AG20443 (cell line): ENCODE results near the gene PARVG.

Experiments
- DNase-seq: peaks from one replicate; pipeline ENCODE4 v3.0.0; 2012; ENCODE audit warnings: low spot score, mixed read lengths

The PARVG gene

GRCh38 chr22:44155115-44155514, 25.6 kb upstream of the PARVG start:
- DNase-seq: no peak

- no peak for DNase-seq
Measured at GRCh38 chr22:44157916-44158618, 22.7 kb upstream of the PARVG start.

GRCh38 chr22:44158816-44159215, 21.9 kb upstream of the PARVG start:
- DNase-seq: no peak

GRCh38 chr22:44159221-44159620, 21.5 kb upstream of the PARVG start:
- no peak for DNase-seq

- no peak for DNase-seq
Measured at GRCh38 chr22:44159811-44160210, 20.9 kb upstream of the PARVG start.

- DNase-seq: no peak
Measured at GRCh38 chr22:44160421-44160820, 20.3 kb upstream of the PARVG start.

GRCh38 chr22:44161673-44162072, 19.1 kb upstream of the PARVG start:
- no peak for DNase-seq

- no peak for DNase-seq
Measured at GRCh38 chr22:44162960-44163359, 17.8 kb upstream of the PARVG start.

- no peak for DNase-seq
Measured at GRCh38 chr22:44163536-44163935, 17.2 kb upstream of the PARVG start.

- DNase-seq: no peak
Measured at GRCh38 chr22:44164031-44164430, 16.7 kb upstream of the PARVG start.

- no peak for DNase-seq
Measured at GRCh38 chr22:44165286-44165874, 15.3 kb upstream of the PARVG start.

GRCh38 chr22:44166498-44167276, 14.0 kb upstream of the PARVG start:
- no peak for DNase-seq

GRCh38 chr22:44167501-44167900, 13.2 kb upstream of the PARVG start:
- DNase-seq: no peak

- DNase-seq: no peak
Measured at GRCh38 chr22:44168206-44168605, 12.5 kb upstream of the PARVG start.

GRCh38 chr22:44170470-44170869, 10.3 kb upstream of the PARVG start:
- DNase-seq: no peak

- no peak for DNase-seq
Measured at GRCh38 chr22:44171561-44171960, 9.2 kb upstream of the PARVG start.

GRCh38 chr22:44172370-44173108, 8.2 kb upstream of the PARVG start:
- peak; percentile 43 for DNase-seq

GRCh38 chr22:44173154-44173553, 7.6 kb upstream of the PARVG start:
- DNase-seq: no peak

- DNase-seq: no peak
Measured at GRCh38 chr22:44175676-44176075, 5.0 kb upstream of the PARVG start.

- no peak for DNase-seq
Measured at GRCh38 chr22:44179196-44179988, 1.3 kb upstream of the PARVG start.

GRCh38 chr22:44179989-44180705, 578 bp upstream of the PARVG start:
- DNase-seq: no peak
